ENCODE data around the gene RCVRN. TPM values are rescaled to one million over a fixed set of nuclear protein-coding genes. Genes with fewer than 3 reads are reported as not detected.

The RCVRN gene
- total RNA-seq, 1 donor from 2014 or later = 0.14 TPM

DNA sequence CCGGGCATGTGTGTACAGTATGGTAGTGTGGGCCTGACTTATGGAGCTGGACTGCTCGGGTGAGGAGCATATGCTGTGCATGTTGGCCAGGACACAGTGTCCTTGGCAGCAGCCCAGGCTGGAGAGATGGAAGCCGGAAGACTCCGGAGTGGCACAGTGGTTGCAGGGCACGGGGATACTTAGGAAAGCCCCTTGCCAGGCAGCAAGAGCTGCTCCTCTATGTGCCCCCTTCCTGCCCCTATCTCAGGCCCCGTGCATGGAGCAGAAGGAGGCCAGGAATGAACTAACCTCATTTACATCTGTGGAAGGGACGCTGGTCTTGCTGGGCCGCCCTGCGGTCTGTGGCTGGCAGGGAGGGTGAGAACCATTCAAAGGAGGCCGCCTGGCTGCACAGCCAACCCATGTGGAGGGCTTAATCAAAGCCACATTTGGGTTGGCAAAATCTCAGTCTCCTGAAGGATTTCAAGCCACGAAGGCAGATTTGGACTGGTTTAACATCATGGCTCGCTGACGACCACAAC, 32.2 kb upstream of the RCVRN start:
- no peak overlapping the region for H3K27ac Mint-ChIP-seq
- peaks cover 10% of the 10 kb centered on the region for H3K36me3 Mint-ChIP-seq
- TF ChIP-seq, protein P1, sequence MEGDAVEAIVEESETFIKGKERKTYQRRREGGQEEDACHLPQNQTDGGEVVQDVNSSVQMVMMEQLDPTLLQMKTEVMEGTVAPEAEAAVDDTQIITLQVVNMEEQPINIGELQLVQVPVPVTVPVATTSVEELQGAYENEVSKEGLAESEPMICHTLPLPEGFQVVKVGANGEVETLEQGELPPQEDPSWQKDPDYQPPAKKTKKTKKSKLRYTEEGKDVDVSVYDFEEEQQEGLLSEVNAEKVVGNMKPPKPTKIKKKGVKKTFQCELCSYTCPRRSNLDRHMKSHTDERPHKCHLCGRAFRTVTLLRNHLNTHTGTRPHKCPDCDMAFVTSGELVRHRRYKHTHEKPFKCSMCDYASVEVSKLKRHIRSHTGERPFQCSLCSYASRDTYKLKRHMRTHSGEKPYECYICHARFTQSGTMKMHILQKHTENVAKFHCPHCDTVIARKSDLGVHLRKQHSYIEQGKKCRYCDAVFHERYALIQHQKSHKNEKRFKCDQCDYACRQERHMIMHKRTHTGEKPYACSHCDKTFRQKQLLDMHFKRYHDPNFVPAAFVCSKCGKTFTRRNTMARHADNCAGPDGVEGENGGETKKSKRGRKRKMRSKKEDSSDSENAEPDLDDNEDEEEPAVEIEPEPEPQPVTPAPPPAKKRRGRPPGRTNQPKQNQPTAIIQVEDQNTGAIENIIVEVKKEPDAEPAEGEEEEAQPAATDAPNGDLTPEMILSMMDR (conservative IDR thresholded peaks at IDR 0.05) = no peak
- DNase-seq (ENCODE audit: extremely low spot score, unreplicated experiment) = no peak
- no peaks in the 10 kb centered on the region for H3K9me3 Mint-ChIP-seq
- H3K4me3 Mint-ChIP-seq = no peak overlapping the region
- no peaks in the 10 kb centered on the region for H3K4me1 Mint-ChIP-seq (ENCODE audit: unreplicated experiment)
- H3K27me3 Mint-ChIP-seq = peaks cover 3% of the 10 kb centered on the region

DNA sequence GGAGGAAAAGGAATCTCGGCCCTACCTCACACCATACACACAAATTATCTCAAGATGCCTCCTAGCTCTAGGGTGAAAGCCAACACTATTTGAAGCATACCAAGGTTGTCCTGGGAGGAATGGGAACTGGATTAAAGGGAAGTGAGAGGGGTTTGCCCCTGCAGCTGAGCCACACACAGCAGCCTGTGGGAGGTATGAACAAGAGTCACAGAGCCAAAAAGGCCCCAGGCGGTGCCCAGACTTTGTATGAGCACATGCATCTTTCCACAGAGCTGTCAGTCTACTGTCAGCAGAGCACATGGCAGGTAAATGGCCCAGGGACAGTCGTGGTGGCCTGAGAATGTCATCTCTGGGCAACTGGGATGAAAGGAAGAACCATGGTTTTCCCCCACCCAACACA, 31.0 kb upstream of the RCVRN start:
- H3K4me3 Mint-ChIP-seq = no peak overlapping the region
- no peak overlapping the region for H3K27ac Mint-ChIP-seq
- peaks cover 8% of the 10 kb centered on the region for H3K36me3 Mint-ChIP-seq
- TF ChIP-seq, protein P1 (conservative IDR thresholded peaks at IDR 0.05) = no peak
- peaks cover 1% of the 10 kb centered on the region for H3K27me3 Mint-ChIP-seq
- no peaks in the 10 kb centered on the region for H3K4me1 Mint-ChIP-seq (ENCODE audit: unreplicated experiment)
- no peaks in the 10 kb centered on the region for H3K9me3 Mint-ChIP-seq
- DNase-seq (ENCODE audit: extremely low spot score, unreplicated experiment) = no peak

DNA sequence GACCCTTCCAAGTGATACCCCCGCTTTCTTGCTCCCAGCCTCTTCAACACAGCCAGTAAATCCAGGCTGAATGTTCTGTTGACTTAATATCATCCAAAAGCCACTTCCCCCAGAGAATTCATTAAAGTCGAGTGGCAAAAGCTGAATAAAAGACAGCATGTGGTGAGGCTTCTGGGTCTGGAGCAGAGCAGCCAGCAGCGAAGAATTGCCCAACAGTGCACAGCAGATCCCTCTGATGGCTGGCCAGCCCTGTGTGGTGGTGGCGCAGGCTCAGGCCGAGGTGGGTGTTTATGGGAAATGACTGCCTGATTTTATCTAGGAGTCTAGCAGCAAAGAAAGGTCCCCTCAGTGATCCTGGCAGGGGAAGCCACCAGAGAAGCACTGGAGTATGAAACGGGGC, 30.3 kb upstream of the RCVRN start:
- Mint-ChIP-seq H3K9me3 (no peaks in the 10 kb centered on the region), H3K4me3 (no peak overlapping the region), H3K27me3 (no peaks in the 10 kb centered on the region), H3K4me1 (ENCODE audit: unreplicated experiment) (no peaks in the 10 kb centered on the region), H3K27ac (no peak overlapping the region), H3K36me3 (peaks cover 7% of the 10 kb centered on the region)
- TF ChIP-seq, protein P1 (conservative IDR thresholded peaks at IDR 0.05) = no peak
- DNase-seq (ENCODE audit: extremely low spot score, unreplicated experiment) = no peak

DNA sequence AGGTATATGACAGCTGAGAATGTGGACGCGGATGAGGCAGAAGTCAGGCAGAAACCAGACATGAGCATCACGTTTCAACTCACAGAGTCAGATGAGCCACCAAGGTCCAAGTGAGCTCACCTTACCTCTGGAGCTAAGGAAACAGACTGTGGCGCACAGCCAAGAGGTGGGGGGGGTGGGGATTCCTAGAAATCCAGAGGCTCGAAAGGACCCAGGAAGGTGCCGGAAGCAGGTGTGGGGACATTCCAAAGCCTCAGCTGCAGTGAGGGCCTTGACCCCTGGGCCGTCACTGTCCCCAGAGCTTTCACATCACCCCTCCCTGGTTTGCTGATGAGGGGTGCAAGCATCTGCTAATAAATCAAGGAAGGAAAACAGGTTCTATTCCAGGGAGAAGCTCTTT, 29.3 kb upstream of the RCVRN start:
- H3K36me3 Mint-ChIP-seq = peaks cover 3% of the 10 kb centered on the region
- no peak overlapping the region for H3K27ac Mint-ChIP-seq

DNA sequence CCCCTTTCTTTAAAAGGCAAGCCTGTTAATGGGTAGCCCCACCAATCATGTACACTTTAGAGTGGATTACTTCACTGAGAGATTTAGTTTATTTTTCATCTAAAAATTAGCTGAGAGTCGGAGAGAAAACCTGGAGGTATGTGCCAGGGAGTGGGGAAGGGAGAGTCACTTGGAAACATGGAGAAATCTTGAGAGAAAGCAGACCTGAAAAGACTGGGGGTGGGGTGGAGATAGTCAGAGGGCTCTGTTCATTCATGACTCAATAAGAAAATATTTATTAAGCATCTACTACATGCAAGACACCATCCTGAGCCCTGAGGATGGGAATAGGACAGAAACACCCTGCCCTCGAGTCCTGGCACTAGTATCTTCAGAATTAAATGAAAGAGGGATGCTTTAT, 27.4 kb upstream of the RCVRN start:
- peaks cover 3% of the 10 kb centered on the region for H3K36me3 Mint-ChIP-seq
- no peak for DNase-seq (ENCODE audit: extremely low spot score, unreplicated experiment)
- peaks cover 4% of the 10 kb centered on the region for H3K27me3 Mint-ChIP-seq
- TF ChIP-seq, protein P1 (conservative IDR thresholded peaks at IDR 0.05) = no peak
- H3K4me1 Mint-ChIP-seq (ENCODE audit: unreplicated experiment) = peaks cover 8% of the 10 kb centered on the region
- no peaks in the 10 kb centered on the region for H3K9me3 Mint-ChIP-seq
- H3K27ac Mint-ChIP-seq = no peak overlapping the region
- no peak overlapping the region for H3K4me3 Mint-ChIP-seq

More for the DNA sequence above, 29.3 kb upstream of the RCVRN start:
- Mint-ChIP-seq H3K27me3 (no peaks in the 10 kb centered on the region), H3K9me3 (no peaks in the 10 kb centered on the region), H3K4me1 (ENCODE audit: unreplicated experiment) (no peaks in the 10 kb centered on the region), H3K4me3 (no peak overlapping the region)
- DNase-seq (ENCODE audit: extremely low spot score, unreplicated experiment) = no peak
- TF ChIP-seq, protein P1 (conservative IDR thresholded peaks at IDR 0.05) = no peak
